GM19455 (cell line): ENCODE measurements around the gene FBXL17.

Experiments
- ATAC-seq: cut with Tn5 transposase; IDR thresholded peaks from one replicate; pipeline ENCODE4 v1.9.1; 2021; ENCODE audit not compliant: unreplicated experiment

Gene FBXL17

GRCh38 chr5:108006791-108007190 lies 375.1 kb downstream of the FBXL17 start:
- ATAC-seq: no peak

GRCh38 chr5:108003178-108003577 lies 378.7 kb downstream of the FBXL17 start:
- peak; percentile 99 for ATAC-seq

GRCh38 chr5:108001222-108001621 lies 380.7 kb downstream of the FBXL17 start:
- no peak for ATAC-seq

GRCh38 chr5:107997338-107997980 lies 384.4 kb downstream of the FBXL17 start:
- ATAC-seq: no peak

GRCh38 chr5:107993341-107993740 lies 388.6 kb downstream of the FBXL17 start:
- ATAC-seq: no peak

- ATAC-seq: no peak
Observed at GRCh38 chr5:107990881-107991810, 390.8 kb downstream of the FBXL17 start.

- no peak for ATAC-seq
Observed at GRCh38 chr5:107985144-107985543, 396.8 kb downstream of the FBXL17 start.

GRCh38 chr5:107982703-107983425 lies 399.0 kb downstream of the FBXL17 start:
- ATAC-seq: no peak

GRCh38 chr5:107980923-107981692 lies 400.8 kb downstream of the FBXL17 start:
- ATAC-seq: no peak

- ATAC-seq: no peak
Observed at GRCh38 chr5:107979900-107980299, 402.0 kb downstream of the FBXL17 start.

GRCh38 chr5:107979291-107979690 lies 402.6 kb downstream of the FBXL17 start:
- no peak for ATAC-seq

GRCh38 chr5:107977550-107978071 lies 404.3 kb downstream of the FBXL17 start:
- no peak for ATAC-seq

GRCh38 chr5:107975568-107975967 lies 406.3 kb downstream of the FBXL17 start:
- no peak for ATAC-seq

- ATAC-seq: no peak
Observed at GRCh38 chr5:107971846-107972245, 410.1 kb downstream of the FBXL17 start.

GRCh38 chr5:107969847-107970246 lies 412.1 kb downstream of the FBXL17 start:
- no peak for ATAC-seq

- no peak for ATAC-seq
Observed at GRCh38 chr5:107968998-107969397, 412.9 kb downstream of the FBXL17 start.

- ATAC-seq: no peak
Observed at GRCh38 chr5:107968406-107968843, 413.5 kb downstream of the FBXL17 start.

GRCh38 chr5:107966201-107966600 lies 415.7 kb downstream of the FBXL17 start:
- no peak for ATAC-seq

- ATAC-seq: no peak
Observed at GRCh38 chr5:107964722-107965121, 417.2 kb downstream of the FBXL17 start.

GRCh38 chr5:107959573-107960279 lies 422.2 kb downstream of the FBXL17 start:
- no peak for ATAC-seq
